Dedifferentiated amniotic fluid mesenchymal stem cell (primary cell): ENCODE results near the gene PVALB.

Experiments
- DNase-seq: peaks from one replicate; pipeline ENCODE4 v3.0.0-alpha.2; 2016; ENCODE audit errors: extremely low spot score

PVALB gene

GRCh38 chr22:36816636-36817524 is at the start of gene PVALB:
TSS of gene PVALB (minus strand) at chr22:36817035. CDS start at chr22:36817005, 30 bp downstream.
- no peak for DNase-seq

GRCh38 chr22:36865346-36865745 is 48.5 kb upstream of the PVALB start:
- DNase-seq: no peak

- no peak for DNase-seq
Measured at GRCh38 chr22:36864454-36865215, 47.8 kb upstream of the PVALB start.

GRCh38 chr22:36863979-36864378 is 47.1 kb upstream of the PVALB start:
- DNase-seq: no peak

GRCh38 chr22:36863281-36863680 is 46.4 kb upstream of the PVALB start:
- no peak for DNase-seq

GRCh38 chr22:36862251-36863242 is 45.7 kb upstream of the PVALB start:
- no peak for DNase-seq

GRCh38 chr22:36860821-36861659 is 44.2 kb upstream of the PVALB start, which contains the start of gene NCF4:
TSS of gene NCF4 (plus strand) at chr22:36861006. CDS start at chr22:36861172, 166 bp downstream.
- DNase-seq: no peak

- no peak for DNase-seq
Measured at GRCh38 chr22:36860438-36860820, 43.6 kb upstream of the PVALB start.

GRCh38 chr22:36860017-36860416 is 43.2 kb upstream of the PVALB start:
- DNase-seq: no peak

- DNase-seq: no peak
Measured at GRCh38 chr22:36858966-36859365, 42.1 kb upstream of the PVALB start.

- no peak for DNase-seq
Measured at GRCh38 chr22:36858156-36858555, 41.3 kb upstream of the PVALB start.

GRCh38 chr22:36856792-36857135 is 39.9 kb upstream of the PVALB start:
- DNase-seq: no peak

GRCh38 chr22:36856121-36856791 is 39.4 kb upstream of the PVALB start:
- DNase-seq: peak; percentile 73

GRCh38 chr22:36855478-36855877 is 38.6 kb upstream of the PVALB start:
- no peak for DNase-seq

GRCh38 chr22:36853407-36854099 is 36.7 kb upstream of the PVALB start:
- no peak for DNase-seq

GRCh38 chr22:36852056-36852973 is 35.5 kb upstream of the PVALB start:
- DNase-seq: no peak

GRCh38 chr22:36850682-36851081 is 33.8 kb upstream of the PVALB start:
- no peak for DNase-seq

- no peak for DNase-seq
Measured at GRCh38 chr22:36850056-36850455, 33.2 kb upstream of the PVALB start.
